Measurements from ENCODE around the gene SUCLG2.

DNA sequence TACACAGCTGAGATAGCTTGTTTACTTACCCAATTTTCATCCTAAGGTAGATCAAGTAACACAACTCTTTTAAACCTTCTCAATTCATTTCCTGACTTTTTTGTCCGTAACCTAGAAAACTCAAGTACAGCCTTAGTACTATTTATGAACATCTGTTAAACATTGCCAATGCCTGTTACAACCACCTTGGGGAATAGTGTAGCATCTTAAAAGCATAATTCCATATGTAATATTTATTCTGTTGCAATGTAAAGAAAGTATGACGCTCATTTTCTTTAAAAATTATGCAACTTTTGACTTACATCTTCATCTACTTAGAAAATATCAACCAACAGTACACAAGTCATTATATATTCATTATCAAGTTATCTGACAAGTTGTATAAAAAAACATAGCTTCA, 54.6 kb downstream of the SUCLG2 start:
- TF ChIP-seq, protein P1, sequence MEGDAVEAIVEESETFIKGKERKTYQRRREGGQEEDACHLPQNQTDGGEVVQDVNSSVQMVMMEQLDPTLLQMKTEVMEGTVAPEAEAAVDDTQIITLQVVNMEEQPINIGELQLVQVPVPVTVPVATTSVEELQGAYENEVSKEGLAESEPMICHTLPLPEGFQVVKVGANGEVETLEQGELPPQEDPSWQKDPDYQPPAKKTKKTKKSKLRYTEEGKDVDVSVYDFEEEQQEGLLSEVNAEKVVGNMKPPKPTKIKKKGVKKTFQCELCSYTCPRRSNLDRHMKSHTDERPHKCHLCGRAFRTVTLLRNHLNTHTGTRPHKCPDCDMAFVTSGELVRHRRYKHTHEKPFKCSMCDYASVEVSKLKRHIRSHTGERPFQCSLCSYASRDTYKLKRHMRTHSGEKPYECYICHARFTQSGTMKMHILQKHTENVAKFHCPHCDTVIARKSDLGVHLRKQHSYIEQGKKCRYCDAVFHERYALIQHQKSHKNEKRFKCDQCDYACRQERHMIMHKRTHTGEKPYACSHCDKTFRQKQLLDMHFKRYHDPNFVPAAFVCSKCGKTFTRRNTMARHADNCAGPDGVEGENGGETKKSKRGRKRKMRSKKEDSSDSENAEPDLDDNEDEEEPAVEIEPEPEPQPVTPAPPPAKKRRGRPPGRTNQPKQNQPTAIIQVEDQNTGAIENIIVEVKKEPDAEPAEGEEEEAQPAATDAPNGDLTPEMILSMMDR (IDR thresholded peaks at IDR 0.05), result no peak
- TF ChIP-seq POLR2A (IDR thresholded peaks at IDR 0.05; ENCODE audit: low read depth), result no peak
- no peak for TF ChIP-seq POLR2AphosphoS5 (IDR thresholded peaks at IDR 0.05)
